WTC11 (cell line): ENCODE measurements around the gene SLC25A38.

Experiments
- ATF2 ChIP-seq: sonication (generic); formaldehyde crosslinking; IDR thresholded peaks from 2 replicates; pipeline ENCODE4 v1.8.1; 2022; ENCODE audit warnings: low read depth, missing genetic modification reagents, borderline replicate concordance
- CTCF ChIP-seq: fragments of 200-600 bp; IDR thresholded peaks from 2 replicates; pipeline ENCODE4 v1.8.0; 2022; ENCODE audit warnings: antibody characterized with exemption
- E2F5 ChIP-seq: sonication (generic); formaldehyde crosslinking; IDR thresholded peaks from 2 replicates; pipeline ENCODE4 v1.8.1; 2022; ENCODE audit warnings: mild to moderate bottlenecking, moderate library complexity, missing genetic modification reagents
- HMGXB4 ChIP-seq: sonication (generic); formaldehyde crosslinking; IDR thresholded peaks from 2 replicates; pipeline ENCODE4 v1.8.1; 2023; ENCODE audit warnings: mild to moderate bottlenecking, moderate library complexity, missing genetic modification reagents
- SP1 ChIP-seq: sonication (generic); formaldehyde crosslinking; conservative IDR thresholded peaks from 2 replicates; pipeline ENCODE4 v1.8.1; 2022; ENCODE audit warnings: missing genetic modification reagents
- ZNF232 ChIP-seq: sonication (generic); formaldehyde crosslinking; IDR thresholded peaks from 2 replicates; pipeline ENCODE4 v1.8.0; 2022; ENCODE audit warnings: mild to moderate bottlenecking, missing genetic modification reagents

- TF ChIP-seq E2F5, result no peak
- no peak for TF ChIP-seq CTCF
- TF ChIP-seq ZNF232 (CRISPR knock-in tag), result no peak
- TF ChIP-seq SP1 (CRISPR knock-in tag), result no peak
- TF ChIP-seq HMGXB4 (CRISPR knock-in tag), result no peak
- no peak for TF ChIP-seq ATF2 (CRISPR knock-in tag)
These were observed 25.6 kb downstream of the SLC25A38 start for GRCh38 chr3:39408493-39409372.
